OCI-LY3 (cell line): ENCODE data around the gene INTS2.

Experiments
- H2AFZ ChIP-seq: fragments of 200-600, 300-600 bp; shearing (Covaris generic); 2 replicates; pipeline ENCODE4 v1.6.0; 2014; ENCODE audit warnings: antibody characterized with exemption, low read depth, low read length
- H3K27ac ChIP-seq: fragments of 200-600, 300-600 bp; sonication (generic); 2 replicates; pipeline ENCODE4 v1.5.1; 2014; ENCODE audit warnings: mild to moderate bottlenecking, low read length, moderate library complexity, mixed read lengths
- H3K27me3 ChIP-seq: fragments of 200-600, 300-600 bp; sonication (generic); 2 replicates; pipeline ENCODE4 v1.6.1; 2014; ENCODE audit warnings: low read depth, low read length, mixed read lengths
- H3K36me3 ChIP-seq: fragments of 200-600, 300-600 bp; sonication (generic); replicated peaks from 2 replicates; pipeline ENCODE3; 2014; ENCODE audit warnings: low read depth, low read length, mixed read lengths
- H3K4me1 ChIP-seq: fragments of 300-600, 200-600 bp; sonication (generic); 2 replicates; pipeline ENCODE4 v1.6.1; 2014; ENCODE audit warnings: low read length, mixed read lengths
- H3K4me2 ChIP-seq: fragments of 200-600, 300-600 bp; sonication (generic); 2 replicates; pipeline ENCODE4 v1.6.1; 2014; ENCODE audit warnings: low read length, mixed read lengths
- H3K4me3 ChIP-seq: fragments of 300-600, 200-600 bp; sonication (generic); 2 replicates; pipeline ENCODE4 v1.5.1; 2014; ENCODE audit warnings: antibody characterized with exemption, mild to moderate bottlenecking, low read length, moderate library complexity
- H3K79me2 ChIP-seq: fragments of 300-600, 200-600 bp; shearing (Covaris generic); 2 replicates; pipeline ENCODE4 v1.6.1; 2014; ENCODE audit warnings: mild to moderate bottlenecking, low read length, mixed read lengths
- H3K9ac ChIP-seq: fragments of 300-600, 200-600 bp; shearing (Covaris generic); 2 replicates; pipeline ENCODE4 v1.6.0; 2014; ENCODE audit warnings: mild to moderate bottlenecking, low read length, moderate library complexity
- H3K9me3 ChIP-seq: fragments of 200-600, 300-600 bp; shearing (Covaris generic); 2 replicates; pipeline ENCODE4 v1.6.1; 2014; ENCODE audit warnings: low read length, mixed read lengths; ENCODE audit not compliant: insufficient read depth
- H4K20me1 ChIP-seq: fragments of 200-600, 300-600 bp; sonication (generic); 2 replicates; pipeline ENCODE4 v1.6.1; 2016; ENCODE audit warnings: low read length, mixed read lengths; ENCODE audit not compliant: insufficient read depth
- EZH2phosphoT487 ChIP-seq: fragments of 200-600 bp; shearing (Covaris generic); IDR thresholded peaks from 2 replicates; pipeline ENCODE4 v1.6.1; 2018; ENCODE audit warnings: antibody characterized with exemption, mixed run types, low read depth
- TF ChIP-seq, protein P1 (sequence below): fragments of 200-600, 300-600 bp; sonication (generic); IDR thresholded peaks from 2 replicates; pipeline ENCODE4 v1.5.1; 2014; ENCODE audit warnings: antibody characterized with exemption, low read length, low read depth

Gene INTS2

GRCh38 chr17:61970030-61970429 lies 42.2 kb upstream of the INTS2 start:
- H3K9ac ChIP-seq: no peak overlapping the region
- no peak overlapping the region for H2AFZ ChIP-seq
- no peak overlapping the region for H3K4me3 ChIP-seq
- no peak overlapping the region for H3K4me2 ChIP-seq
- H3K79me2 ChIP-seq: peaks cover 16% of the 10 kb centered on the region
- H3K36me3 ChIP-seq: peaks cover 28% of the 10 kb centered on the region
- no peak overlapping the region for H3K27ac ChIP-seq
- H3K27me3 ChIP-seq: no peaks in the 10 kb centered on the region
- TF ChIP-seq, protein P1, sequence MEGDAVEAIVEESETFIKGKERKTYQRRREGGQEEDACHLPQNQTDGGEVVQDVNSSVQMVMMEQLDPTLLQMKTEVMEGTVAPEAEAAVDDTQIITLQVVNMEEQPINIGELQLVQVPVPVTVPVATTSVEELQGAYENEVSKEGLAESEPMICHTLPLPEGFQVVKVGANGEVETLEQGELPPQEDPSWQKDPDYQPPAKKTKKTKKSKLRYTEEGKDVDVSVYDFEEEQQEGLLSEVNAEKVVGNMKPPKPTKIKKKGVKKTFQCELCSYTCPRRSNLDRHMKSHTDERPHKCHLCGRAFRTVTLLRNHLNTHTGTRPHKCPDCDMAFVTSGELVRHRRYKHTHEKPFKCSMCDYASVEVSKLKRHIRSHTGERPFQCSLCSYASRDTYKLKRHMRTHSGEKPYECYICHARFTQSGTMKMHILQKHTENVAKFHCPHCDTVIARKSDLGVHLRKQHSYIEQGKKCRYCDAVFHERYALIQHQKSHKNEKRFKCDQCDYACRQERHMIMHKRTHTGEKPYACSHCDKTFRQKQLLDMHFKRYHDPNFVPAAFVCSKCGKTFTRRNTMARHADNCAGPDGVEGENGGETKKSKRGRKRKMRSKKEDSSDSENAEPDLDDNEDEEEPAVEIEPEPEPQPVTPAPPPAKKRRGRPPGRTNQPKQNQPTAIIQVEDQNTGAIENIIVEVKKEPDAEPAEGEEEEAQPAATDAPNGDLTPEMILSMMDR: no peak
- no peak for TF ChIP-seq EZH2phosphoT487
- no peaks in the 10 kb centered on the region for H3K9me3 ChIP-seq
- H4K20me1 ChIP-seq: 0 out of 2 replicates have a peak, but pooled peaks cover 4% of the 10 kb centered on the region
- peaks cover 5% of the 10 kb centered on the region for H3K4me1 ChIP-seq

GRCh38 chr17:61968757-61969156 lies 41.0 kb upstream of the INTS2 start:
- H3K4me1 ChIP-seq: peaks cover 5% of the 10 kb centered on the region; the same call in 1 of the 2 replicates
- H3K79me2 ChIP-seq: peaks cover 3% of the 10 kb centered on the region; the same call in 1 of the 2 replicates
- no peaks in the 10 kb centered on the region for H4K20me1 ChIP-seq
- no peak overlapping the region for H2AFZ ChIP-seq
- H3K4me2 ChIP-seq: no peak overlapping the region
- no peak overlapping the region for H3K9ac ChIP-seq
- no peaks in the 10 kb centered on the region for H3K9me3 ChIP-seq
- peaks cover 27% of the 10 kb centered on the region for H3K36me3 ChIP-seq
- TF ChIP-seq, protein P1: no peak
- no peak for TF ChIP-seq EZH2phosphoT487
- no peaks in the 10 kb centered on the region for H3K27me3 ChIP-seq
- no peak overlapping the region for H3K4me3 ChIP-seq
- no peak overlapping the region for H3K27ac ChIP-seq

- no peak overlapping the region for H2AFZ ChIP-seq
- peaks cover 5% of the 10 kb centered on the region; the same call in 1 of the 2 replicates for H3K4me1 ChIP-seq
- no peaks in the 10 kb centered on the region for H3K27me3 ChIP-seq
- no peaks in the 10 kb centered on the region for H4K20me1 ChIP-seq
- H3K27ac ChIP-seq: no peak overlapping the region
- no peak overlapping the region for H3K4me2 ChIP-seq
- H3K36me3 ChIP-seq: peaks cover 32% of the 10 kb centered on the region
- H3K9me3 ChIP-seq: no peaks in the 10 kb centered on the region
- H3K4me3 ChIP-seq: no peak overlapping the region
- TF ChIP-seq, protein P1: no peak
- no peak overlapping the region for H3K9ac ChIP-seq
- H3K79me2 ChIP-seq: no peaks in the 10 kb centered on the region
These were observed 39.9 kb upstream of the INTS2 start for GRCh38 chr17:61967729-61968128.

- no peak overlapping the region for H3K27ac ChIP-seq
- H3K27me3 ChIP-seq: no peaks in the 10 kb centered on the region
- no peaks in the 10 kb centered on the region for H3K79me2 ChIP-seq
- no peaks in the 10 kb centered on the region for H3K9me3 ChIP-seq
- H2AFZ ChIP-seq: no peak overlapping the region
- peaks cover 33% of the 10 kb centered on the region for H3K36me3 ChIP-seq
- H3K4me3 ChIP-seq: no peak overlapping the region
- H4K20me1 ChIP-seq: no peaks in the 10 kb centered on the region
- TF ChIP-seq EZH2phosphoT487: no peak
- TF ChIP-seq, protein P1: no peak
- H3K4me1 ChIP-seq: peaks cover 5% of the 10 kb centered on the region; the same call in 1 of the 2 replicates
- no peak overlapping the region for H3K4me2 ChIP-seq
- no peak overlapping the region for H3K9ac ChIP-seq
These were observed 38.4 kb upstream of the INTS2 start for GRCh38 chr17:61966191-61966590.
